Urinary bladder (tissue), 4 donors: ENCODE measurements around the gene SAMD5. TPM values are rescaled to one million over a fixed set of nuclear protein-coding genes. Genes with fewer than 3 reads are reported as not detected.

Experiments used
- DNase-seq: peaks from one replicate; pipeline ENCODE4 v3.0.0-alpha.2; 2015; ENCODE audit errors: extremely low spot score
- H3K27ac ChIP-seq: one replicate; pipeline ENCODE4 v1.5.1; 2013; ENCODE audit warnings: low read depth, mild to moderate bottlenecking, moderate library complexity
- H3K36me3 ChIP-seq: one replicate; pipeline ENCODE4 v1.6.1; 2013; ENCODE audit warnings: mild to moderate bottlenecking, moderate library complexity; ENCODE audit not compliant: insufficient read depth
- H3K4me1 ChIP-seq: one replicate; pipeline ENCODE4 v1.6.1; 2013; ENCODE audit warnings: mild to moderate bottlenecking, moderate library complexity; ENCODE audit not compliant: insufficient read depth
- H3K4me3 ChIP-seq: one replicate; pipeline ENCODE4 v1.5.1; 2013; ENCODE audit warnings: low read depth, low read length
- WGBS: extraction: QIAGEN DNeasy Blood & Tissue Kit; methylation state at CpG from one replicate; pipeline ENCODE4 v1.1.7; 2013; 5-methylcytosine and 5-hydroxymethylcytosine counted together
- polyA plus RNA-seq: library from polyadenylated mRNA; stranded (reverse); fragments of 200-250 nt; gene quantifications from one replicate; pipeline ENCODE4 v1.2.3, GENCODE V29; 2013
- total RNA-seq: library from RNA; depleted of rRNA; stranded (reverse); fragments of >200 nt; gene quantifications from one replicate; pipeline ENCODE4 v1.2.3, GENCODE V29; 2014
- donor health status: healthy with polysubstance abuse.
- donor health status: healthy.

SAMD5 gene
- total and polyA plus RNA-seq, 2 donors: 2.2 to 45.9 TPM

- H3K4me1 ChIP-seq: no peaks in the 10 kb centered on the region
- no peak for DNase-seq
- WGBS: under 1% methylated on average over 73 of the region's 73 CpGs
These were observed 547 bp downstream of the SAMD5 start for GRCh38 chr6:147508866-147509608.

GRCh38 chr6:147509891-147510290, 1.4 kb downstream of the SAMD5 start:
- DNase-seq: no peak
- H3K4me1 ChIP-seq: no peaks in the 10 kb centered on the region
- peak overlapping the region; percentile 69 for H3K4me3 ChIP-seq
- H3K36me3 ChIP-seq: no peaks in the 10 kb centered on the region
- H3K27ac ChIP-seq: no peak overlapping the region
- WGBS: 44% methylated on average over 7 of the region's 7 CpGs

More at GRCh38 chr6:147508866-147509608, 547 bp downstream of the SAMD5 start:
- Histone ChIP-seq H3K4me3 (peak overlapping the region; percentile 69), H3K27ac (no peak overlapping the region), H3K36me3 (no peaks in the 10 kb centered on the region)

DNA sequence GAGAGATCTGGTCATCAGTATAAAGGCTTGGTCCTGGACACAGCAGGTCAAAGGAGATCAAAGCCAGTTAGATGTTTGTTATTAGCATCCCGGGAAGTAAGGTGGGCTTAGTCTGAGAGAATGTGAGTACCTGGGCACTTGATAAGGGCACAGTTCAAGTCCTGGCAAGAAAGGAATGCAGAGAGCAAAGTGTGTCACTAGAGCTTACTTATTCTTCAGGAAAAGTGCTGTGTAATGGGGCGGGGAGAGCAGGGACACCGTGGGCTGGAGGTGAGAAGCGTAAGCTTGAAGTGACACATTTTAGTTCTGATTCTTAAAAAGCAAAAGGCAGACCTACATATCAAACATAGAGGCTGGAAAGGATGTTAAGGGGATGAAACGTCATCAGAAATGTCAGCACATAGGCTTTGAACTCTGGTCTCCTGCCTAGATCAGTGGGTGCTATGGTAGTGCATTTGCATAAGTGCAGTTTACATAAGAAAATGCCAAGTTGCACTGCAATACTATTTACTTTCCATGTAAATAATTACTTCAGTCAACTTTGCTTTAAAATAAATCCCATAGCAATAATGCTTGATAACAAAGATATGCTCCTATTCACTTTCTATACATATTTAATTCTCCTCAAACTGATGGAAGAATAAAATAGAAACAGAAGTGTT, 2.6 kb downstream of the SAMD5 start:
- WGBS: 60% methylated on average over 5 of the region's 5 CpGs

DNA sequence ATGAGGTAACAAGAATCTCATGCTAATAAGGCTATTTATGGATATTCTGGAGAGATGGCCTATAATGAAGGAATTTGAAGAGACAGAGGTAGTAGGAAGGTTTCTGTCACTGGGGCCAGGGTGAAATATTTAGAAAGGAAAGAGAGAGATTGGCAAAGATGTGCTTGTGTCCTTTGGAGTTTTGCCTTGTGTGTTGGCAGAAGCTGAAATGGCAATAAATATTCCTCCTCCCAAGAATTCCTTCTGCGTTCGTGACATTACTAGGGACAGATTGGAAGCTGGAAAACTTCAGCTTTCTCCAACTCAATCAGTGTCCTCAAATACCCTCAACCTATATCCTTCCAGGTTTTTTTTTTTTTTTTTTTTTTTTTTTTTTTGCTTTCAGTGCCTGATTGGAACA, 6.3 kb downstream of the SAMD5 start:
- Histone ChIP-seq H3K27ac (no peak overlapping the region), H3K4me1 (no peaks in the 10 kb centered on the region), H3K36me3 (no peaks in the 10 kb centered on the region), H3K4me3 (no peak overlapping the region)
- 18% methylated on average over 2 of the region's 2 CpGs for WGBS
- DNase-seq: no peak

More for the DNA sequence above, 2.6 kb downstream of the SAMD5 start:
- no peaks in the 10 kb centered on the region for H3K36me3 ChIP-seq
- no peak overlapping the region for H3K27ac ChIP-seq
- no peak overlapping the region for H3K4me3 ChIP-seq
- no peak for DNase-seq
- no peaks in the 10 kb centered on the region for H3K4me1 ChIP-seq

GRCh38 chr6:147515327-147515726, 6.8 kb downstream of the SAMD5 start:
- no peak overlapping the region for H3K27ac ChIP-seq
- no peak overlapping the region for H3K4me3 ChIP-seq
- H3K4me1 ChIP-seq: no peaks in the 10 kb centered on the region
- 96% methylated on average over 2 of the region's 2 CpGs for WGBS
- no peaks in the 10 kb centered on the region for H3K36me3 ChIP-seq
- no peak for DNase-seq

GRCh38 chr6:147522597-147522996, 14.1 kb downstream of the SAMD5 start:
- no peaks in the 10 kb centered on the region for H3K4me1 ChIP-seq
- DNase-seq: no peak
- H3K36me3 ChIP-seq: no peaks in the 10 kb centered on the region
- H3K4me3 ChIP-seq: no peak overlapping the region
- no peak overlapping the region for H3K27ac ChIP-seq
- WGBS: 93% methylated on average over 1 of the region's 1 CpG

GRCh38 chr6:147525519-147526209, 17.2 kb downstream of the SAMD5 start:
- WGBS: 97% methylated on average over 5 of the region's 5 CpGs
- no peak overlapping the region for H3K4me3 ChIP-seq
- H3K36me3 ChIP-seq: no peaks in the 10 kb centered on the region
- H3K27ac ChIP-seq: no peak overlapping the region
- H3K4me1 ChIP-seq: no peaks in the 10 kb centered on the region
- no peak for DNase-seq

DNA sequence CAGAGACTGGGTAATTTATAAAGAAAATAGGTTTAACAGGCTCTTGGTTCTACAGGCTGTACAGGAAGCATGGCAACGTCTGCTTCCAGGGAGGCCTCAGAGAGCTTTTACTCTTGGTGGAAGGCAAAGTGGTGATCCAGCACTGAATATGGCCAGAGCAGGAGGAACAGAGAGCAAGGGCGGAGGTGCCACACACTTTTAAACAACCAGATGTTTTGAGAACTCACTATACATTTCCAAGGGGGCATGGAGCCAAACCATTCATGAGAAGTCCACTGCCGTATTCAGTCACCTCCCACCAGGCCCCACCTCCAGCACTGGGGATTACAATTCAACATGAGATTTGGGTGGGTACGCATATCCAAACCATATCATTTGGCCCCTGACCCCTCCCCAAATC, 18.7 kb downstream of the SAMD5 start:
- no peaks in the 10 kb centered on the region for H3K4me1 ChIP-seq
- DNase-seq: no peak
- 93% methylated on average over 4 of the region's 4 CpGs for WGBS
- H3K4me3 ChIP-seq: no peak overlapping the region
- no peak overlapping the region for H3K27ac ChIP-seq
- H3K36me3 ChIP-seq: no peaks in the 10 kb centered on the region

DNA sequence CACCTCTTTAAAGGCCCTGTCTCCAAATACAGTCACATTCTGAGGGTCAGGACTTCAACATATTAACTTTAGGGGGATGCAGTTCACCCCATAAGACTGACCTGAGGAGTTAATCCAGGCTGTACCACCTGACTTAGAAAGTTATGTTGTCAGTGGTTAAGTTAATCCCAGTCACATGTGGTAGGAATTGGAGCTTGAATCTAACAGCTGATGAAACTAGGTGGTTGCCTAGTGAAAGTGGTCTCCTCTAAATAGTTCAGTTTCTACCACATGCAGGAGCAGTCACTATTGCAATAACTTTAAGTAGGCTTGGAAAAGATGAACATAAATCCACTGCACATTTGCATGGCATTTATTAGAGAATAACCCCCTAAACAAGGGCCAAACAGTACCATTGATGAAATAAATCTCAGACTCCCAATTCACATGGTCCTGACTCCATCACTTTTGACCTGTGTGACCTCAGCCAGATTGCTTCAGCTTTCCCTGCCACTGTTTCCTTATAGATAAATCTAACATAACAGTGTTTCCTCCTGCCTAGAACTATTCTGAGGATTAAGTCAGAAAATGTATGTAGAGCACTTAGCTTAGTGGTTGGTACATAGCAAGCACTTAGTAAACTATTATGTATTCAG, 20.1 kb downstream of the SAMD5 start:
- H3K4me1 ChIP-seq: no peaks in the 10 kb centered on the region
- H3K27ac ChIP-seq: no peak overlapping the region
- H3K4me3 ChIP-seq: no peak overlapping the region
- H3K36me3 ChIP-seq: no peaks in the 10 kb centered on the region
- no peak for DNase-seq

- Histone ChIP-seq H3K4me1 (no peaks in the 10 kb centered on the region), H3K4me3 (no peak overlapping the region), H3K27ac (no peak overlapping the region), H3K36me3 (no peaks in the 10 kb centered on the region)
- WGBS: 50% methylated on average over 13 of the region's 13 CpGs
- DNase-seq: no peak
These were observed 21.9 kb downstream of the SAMD5 start for GRCh38 chr6:147530132-147531060.

GRCh38 chr6:147531321-147531720, 22.8 kb downstream of the SAMD5 start:
- DNase-seq: no peak
- no peak overlapping the region for H3K4me3 ChIP-seq
- no peak overlapping the region for H3K27ac ChIP-seq
- H3K4me1 ChIP-seq: no peaks in the 10 kb centered on the region
- H3K36me3 ChIP-seq: no peaks in the 10 kb centered on the region
- WGBS: 79% methylated on average over 2 of the region's 2 CpGs

GRCh38 chr6:147534116-147534860, 25.8 kb downstream of the SAMD5 start:
- no peak overlapping the region for H3K27ac ChIP-seq
- no peaks in the 10 kb centered on the region for H3K4me1 ChIP-seq
- 96% methylated on average over 13 of the region's 13 CpGs for WGBS
- no peak overlapping the region for H3K4me3 ChIP-seq
- DNase-seq: no peak
- no peaks in the 10 kb centered on the region for H3K36me3 ChIP-seq
